Ramos (cell line): ENCODE measurements around the gene VAT1L.

Experiments used
- in situ Hi-C: fragments of 300-500 bp; cut with MboI; formaldehyde crosslinking; loops from one replicate; pipeline ENCODE4 v1.14.3; 2022; ENCODE audit warnings: low sequenced_read_pairs; ENCODE audit not compliant: unreplicated experiment

The VAT1L gene

GRCh38 chr16:77898671-77899211, 110.4 kb downstream of the VAT1L start:
- in situ Hi-C loops, result no loop called here

GRCh38 chr16:77899416-77899815, 111.1 kb downstream of the VAT1L start:
- in situ Hi-C loops, result no loop called here

GRCh38 chr16:77905374-77905920, 117.1 kb downstream of the VAT1L start:
- in situ Hi-C loops, result no loop called here

GRCh38 chr16:77910021-77910420, 121.7 kb downstream of the VAT1L start:
- in situ Hi-C loops, result no loop called here

- in situ Hi-C loops, result no loop called here
Observed at GRCh38 chr16:77912617-77913016, 124.3 kb downstream of the VAT1L start.

- in situ Hi-C loops, result no loop called here
Observed at GRCh38 chr16:77913738-77914253, 125.4 kb downstream of the VAT1L start.

GRCh38 chr16:77916111-77916510, 127.7 kb downstream of the VAT1L start:
- in situ Hi-C loops, result no loop called here

- in situ Hi-C loops, result no loop called here
Observed at GRCh38 chr16:77917971-77918370, 129.6 kb downstream of the VAT1L start.

GRCh38 chr16:77918809-77919707, 130.7 kb downstream of the VAT1L start:
- in situ Hi-C loops, result no loop called here

- in situ Hi-C loops, result no loop called here
Observed at GRCh38 chr16:77919761-77920415, 131.5 kb downstream of the VAT1L start.

GRCh38 chr16:77920984-77921383, 132.6 kb downstream of the VAT1L start:
- in situ Hi-C loops, result no loop called here

GRCh38 chr16:77922228-77922754, 133.9 kb downstream of the VAT1L start:
- in situ Hi-C loops, result no loop called here

- in situ Hi-C loops, result no loop called here
Observed at GRCh38 chr16:77925531-77925930, 137.2 kb downstream of the VAT1L start.

- in situ Hi-C loops, result no loop called here
Observed at GRCh38 chr16:77928096-77928495, 139.7 kb downstream of the VAT1L start.

GRCh38 chr16:77929004-77929403, 140.6 kb downstream of the VAT1L start:
- in situ Hi-C loops, result no loop called here

GRCh38 chr16:77931058-77931457, 142.7 kb downstream of the VAT1L start:
- in situ Hi-C loops, result no loop called here

GRCh38 chr16:77937473-77938149, 149.2 kb downstream of the VAT1L start:
- in situ Hi-C loops, result no loop called here

GRCh38 chr16:77938913-77939312, 150.5 kb downstream of the VAT1L start:
- in situ Hi-C loops, result no loop called here

- in situ Hi-C loops, result no loop called here
Observed at GRCh38 chr16:77939968-77940367, 151.6 kb downstream of the VAT1L start.

GRCh38 chr16:77943801-77944200, 155.4 kb downstream of the VAT1L start:
- in situ Hi-C loops, result no loop called here
